Stomach smooth muscle (tissue), 2 donors: ENCODE results near the gene PATZ1.

Experiments used
- H3K27ac ChIP-seq: one replicate; pipeline ENCODE4 v1.7.0; 2013; ENCODE audit warnings: mild to moderate bottlenecking, low read length, inconsistent platforms
- H3K27me3 ChIP-seq, 2 donors: one replicate each; pipeline ENCODE4 v1.7.0; 2013; ENCODE audit warnings: low read length in 2 of 2; ENCODE audit not compliant: insufficient read depth in 2 of 2, control insufficient read depth in 1 of 2
- H3K36me3 ChIP-seq, 2 donors: one replicate each; pipeline ENCODE4 v1.7.0; 2013; ENCODE audit warnings: low read length in 2 of 2; ENCODE audit not compliant: control insufficient read depth in 2 of 2, insufficient read depth in 2 of 2
- H3K4me1 ChIP-seq: one replicate; pipeline ENCODE4 v1.7.0; 2013; ENCODE audit warnings: low read length; ENCODE audit not compliant: control insufficient read depth, insufficient read depth
- H3K4me3 ChIP-seq, 2 donors: one replicate each; pipeline ENCODE4 v1.7.0; 2013; ENCODE audit warnings: low read length in 2 of 2
- H3K9ac ChIP-seq, 2 donors: one replicate each; pipeline ENCODE4 v1.7.0; 2013; ENCODE audit warnings: low read length in 2 of 2, mild to moderate bottlenecking in 1 of 2
- H3K9me3 ChIP-seq, 2 donors: one replicate each; pipeline ENCODE4 v1.7.0; 2013; ENCODE audit warnings: low read length in 2 of 2; ENCODE audit not compliant: control insufficient read depth in 2 of 2
- donor health status: healthy.
- donor health status: Pancreatic carcinoma.

The PATZ1 gene

DNA sequence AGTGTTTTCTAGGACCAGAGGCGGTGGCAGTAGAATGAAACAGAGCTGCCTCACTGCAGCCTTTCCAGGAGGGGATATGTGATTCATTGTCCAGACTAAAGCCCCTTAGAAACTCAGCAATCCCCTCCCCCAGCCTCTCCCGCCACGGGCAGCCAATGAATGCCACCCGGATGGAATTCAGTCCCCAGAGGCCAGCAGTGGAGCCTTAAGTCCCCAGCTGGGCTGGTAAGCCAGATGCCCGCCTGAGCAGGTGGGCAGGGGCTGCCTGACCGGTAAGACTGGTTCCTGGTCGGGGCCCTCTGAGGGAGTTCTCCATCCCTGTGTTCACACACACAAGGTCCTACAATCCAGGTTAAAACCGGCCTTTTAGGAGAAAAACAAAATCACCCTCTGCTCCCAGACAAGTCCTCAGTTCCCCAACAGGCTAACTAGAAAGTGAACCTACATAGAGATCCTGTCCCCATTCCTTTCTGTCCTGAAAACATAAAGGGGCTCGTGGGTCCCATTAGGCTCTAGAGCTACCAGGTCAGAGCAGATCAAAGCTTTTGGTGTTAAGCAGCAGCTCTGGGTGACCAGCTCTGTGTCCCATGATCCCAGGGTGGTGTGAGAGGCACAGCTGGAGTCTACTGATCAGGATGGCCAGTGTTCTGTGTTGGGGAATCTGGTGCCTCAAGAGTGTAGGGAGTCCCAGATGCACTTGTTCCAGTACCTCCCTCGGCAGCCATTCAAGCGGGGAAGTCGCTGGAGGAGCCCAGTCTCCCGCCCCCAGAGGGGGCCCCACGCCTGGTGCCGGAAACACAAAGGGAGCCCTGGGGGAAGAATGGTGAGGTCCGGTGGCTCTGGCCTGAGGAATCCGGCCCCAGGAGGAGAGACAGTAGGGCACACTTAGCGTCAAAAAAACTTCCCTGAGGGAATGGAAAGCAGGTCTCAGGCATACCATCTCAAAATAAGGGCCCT lies 2.6 kb downstream of the PATZ1 start:
- Histone ChIP-seq H3K27me3 (no peaks in the 10 kb centered on the region), H3K27ac (peak overlapping the region; percentile 41), H3K4me3 (peak overlapping the region; percentile 59 to 71), H3K4me1 (peaks cover 57% of the 10 kb centered on the region), H3K9me3 (no peaks in the 10 kb centered on the region), H3K9ac (peak overlapping the region; percentile 42 to 69), H3K36me3 (peaks cover 7 to 25% of the 10 kb centered on the region in 2 donors)

DNA sequence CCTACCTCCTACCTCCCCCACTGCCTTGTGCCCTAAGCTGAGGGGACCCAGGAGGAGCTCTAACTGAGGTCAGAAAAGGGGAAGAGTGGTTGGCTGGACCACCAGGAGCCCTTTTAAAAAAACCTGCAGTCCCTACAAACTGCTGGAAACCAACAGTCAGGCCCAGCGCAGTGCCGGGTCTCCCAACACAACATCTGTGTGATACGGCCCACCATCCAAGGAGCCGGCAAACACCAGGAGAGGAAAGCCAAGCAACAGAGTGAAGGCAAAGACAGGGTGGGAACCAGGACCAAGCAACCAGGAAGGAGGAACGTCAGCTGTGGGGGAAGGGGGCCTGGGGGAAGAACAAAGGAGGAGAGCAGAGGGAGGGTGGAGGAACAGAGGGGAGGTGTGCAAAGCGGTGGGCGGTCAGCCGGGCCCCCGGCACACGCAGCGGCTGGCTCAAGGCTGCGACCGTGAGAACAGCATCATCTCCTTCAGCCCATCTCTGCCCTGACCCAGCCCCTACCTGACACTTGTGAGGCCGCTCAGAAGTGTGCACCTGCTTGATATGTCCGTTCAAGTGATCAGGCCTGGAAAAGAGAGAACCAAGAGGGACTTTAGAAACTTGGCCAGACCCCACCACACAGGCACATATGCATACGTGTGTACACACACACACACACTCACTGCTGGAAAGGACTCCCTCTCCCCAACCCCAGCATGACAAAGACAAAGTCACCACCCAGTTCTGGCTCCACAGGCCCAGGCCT lies 3.6 kb downstream of the PATZ1 start:
- Histone ChIP-seq H3K4me3 (peak overlapping the region in 1 of 2 donors; percentile 71), H3K9me3 (no peaks in the 10 kb centered on the region), H3K27me3 (no peaks in the 10 kb centered on the region), H3K9ac (peak overlapping the region; percentile 42 to 69), H3K27ac (peak overlapping the region; percentile 41), H3K4me1 (peaks cover 54% of the 10 kb centered on the region), H3K36me3 (peaks cover 16 to 30% of the 10 kb centered on the region in 2 donors)

DNA sequence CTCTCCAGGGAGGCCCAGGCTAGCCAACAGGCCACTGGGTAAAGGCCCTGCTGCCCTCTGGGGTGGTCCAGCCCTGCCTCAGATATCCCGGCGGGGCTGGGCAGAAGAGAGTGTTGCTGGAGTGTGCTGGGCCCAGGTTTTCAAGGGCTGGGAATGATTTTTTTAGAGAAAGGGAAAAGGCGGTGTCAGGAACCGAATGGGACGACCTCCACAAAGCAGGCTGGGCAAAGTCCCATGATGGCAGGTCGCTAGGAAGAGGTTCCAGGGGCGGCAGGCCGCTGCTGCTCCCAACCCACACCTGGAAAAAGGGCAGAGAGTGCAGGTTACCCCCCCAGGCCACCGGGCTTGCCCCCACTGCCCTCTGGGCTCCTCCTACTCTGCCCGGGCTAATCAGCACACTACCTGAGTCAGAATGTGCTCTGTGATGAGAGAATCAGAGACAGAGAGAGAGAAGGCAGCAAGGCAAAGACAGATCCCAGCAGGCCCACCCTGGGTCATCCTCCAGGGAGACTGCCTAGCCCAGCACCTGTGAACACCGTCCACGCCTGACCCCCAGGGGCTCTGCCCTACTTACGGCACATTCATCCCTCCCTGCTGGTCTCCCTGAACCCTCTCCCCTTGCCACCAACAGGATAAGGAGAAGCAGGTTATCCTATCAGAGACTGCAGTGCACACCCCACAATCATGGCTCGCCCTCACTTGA lies 4.6 kb downstream of the PATZ1 start:
- H3K9me3 ChIP-seq = no peaks in the 10 kb centered on the region
- no peaks in the 10 kb centered on the region for H3K27me3 ChIP-seq
- no peak overlapping the region for H3K27ac ChIP-seq
- peaks cover 17 to 34% of the 10 kb centered on the region in 2 donors for H3K36me3 ChIP-seq
- no peak overlapping the region for H3K4me3 ChIP-seq
- H3K4me1 ChIP-seq = peaks cover 48% of the 10 kb centered on the region
- no peak overlapping the region for H3K9ac ChIP-seq

DNA sequence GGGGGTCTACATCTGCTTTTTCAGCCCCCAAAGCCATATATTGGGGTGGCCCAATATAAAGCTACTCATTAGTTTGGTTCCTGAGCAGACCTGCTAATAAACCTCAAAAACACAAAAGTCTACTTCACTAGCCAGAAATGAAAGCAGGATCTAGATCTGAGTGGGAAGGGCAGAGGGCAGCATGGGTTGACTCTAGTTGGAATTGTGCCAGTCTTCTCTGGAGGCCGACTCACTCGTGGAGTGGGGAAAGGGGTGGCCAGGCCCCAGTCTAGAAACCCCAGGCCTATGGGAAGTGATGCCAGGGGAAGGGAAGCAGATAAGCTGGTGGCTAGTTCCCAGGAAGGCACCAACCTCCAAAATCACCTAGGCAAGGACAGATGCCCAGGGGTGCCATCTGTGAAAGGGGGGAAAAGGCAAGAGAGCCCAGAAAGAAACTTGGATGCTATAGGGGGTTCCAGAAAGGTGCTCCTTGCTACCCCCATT lies 5.3 kb downstream of the PATZ1 start:
- Histone ChIP-seq H3K9me3 (no peaks in the 10 kb centered on the region), H3K9ac (no peak overlapping the region), H3K27me3 (no peaks in the 10 kb centered on the region), H3K36me3 (peaks cover 19 to 35% of the 10 kb centered on the region in 2 donors), H3K4me1 (peaks cover 48% of the 10 kb centered on the region), H3K4me3 (no peak overlapping the region), H3K27ac (no peak overlapping the region)

DNA sequence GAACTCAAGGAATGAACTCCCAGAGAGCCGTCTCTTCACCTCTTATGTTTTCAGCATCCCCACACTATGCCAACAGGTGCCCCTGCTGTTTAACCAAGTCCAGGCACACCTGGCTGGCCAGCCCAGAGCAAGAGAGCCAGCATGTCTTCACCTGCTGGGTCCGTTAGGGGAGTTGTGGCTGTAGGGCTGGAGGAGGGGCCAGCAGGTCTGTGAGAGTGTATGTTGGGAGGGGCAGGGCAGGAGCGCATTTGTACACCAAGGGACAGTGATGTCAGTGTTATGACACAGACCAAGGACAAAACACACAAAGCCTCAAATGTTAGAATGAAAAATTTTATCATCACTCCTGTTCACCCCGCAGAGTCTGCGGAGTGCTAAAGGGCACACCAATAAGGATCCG lies 5.8 kb downstream of the PATZ1 start:
- no peaks in the 10 kb centered on the region for H3K27me3 ChIP-seq
- H3K36me3 ChIP-seq = peaks cover 23 to 39% of the 10 kb centered on the region in 2 donors
- H3K9ac ChIP-seq = no peak overlapping the region
- H3K27ac ChIP-seq = no peak overlapping the region
- H3K4me1 ChIP-seq = peaks cover 48% of the 10 kb centered on the region
- H3K4me3 ChIP-seq = no peak overlapping the region
- H3K9me3 ChIP-seq = no peaks in the 10 kb centered on the region

DNA sequence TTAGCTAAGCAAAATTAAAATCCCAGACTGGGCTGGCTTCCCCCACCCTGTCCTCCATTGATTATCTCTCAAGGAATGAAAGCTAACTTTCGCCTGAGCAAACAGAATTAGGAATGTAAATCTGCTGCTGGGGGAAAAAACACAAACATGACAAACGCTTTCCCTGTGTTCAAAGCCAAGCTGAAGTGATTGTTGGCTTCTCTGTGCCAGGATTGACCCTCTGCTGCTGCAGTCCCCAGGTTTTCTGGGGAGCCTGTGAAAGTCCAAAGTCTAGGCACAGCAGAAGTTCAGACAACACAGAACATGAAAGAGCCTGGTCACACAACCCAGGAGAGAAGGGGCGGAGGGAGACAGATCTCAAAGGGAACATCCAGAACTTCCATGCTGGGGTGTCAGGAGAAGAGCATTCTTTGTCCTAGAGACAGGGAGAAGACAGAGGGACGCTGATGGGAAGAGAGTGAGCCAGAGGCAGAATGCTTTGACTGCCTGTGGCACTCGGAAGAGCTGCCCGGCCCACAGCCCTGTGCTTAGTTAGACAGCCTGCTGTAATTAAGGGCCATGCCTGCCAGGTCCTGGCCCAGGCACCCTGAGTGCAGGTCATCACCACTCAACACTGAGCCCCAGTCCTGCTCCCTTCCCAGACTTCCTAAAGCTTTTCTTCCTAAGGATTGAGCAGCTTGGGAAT lies 6.9 kb downstream of the PATZ1 start:
- no peaks in the 10 kb centered on the region for H3K27me3 ChIP-seq
- no peaks in the 10 kb centered on the region for H3K9me3 ChIP-seq
- H3K27ac ChIP-seq = no peak overlapping the region
- peaks cover 33 to 50% of the 10 kb centered on the region in 2 donors for H3K36me3 ChIP-seq
- no peak overlapping the region for H3K4me3 ChIP-seq
- peaks cover 38% of the 10 kb centered on the region for H3K4me1 ChIP-seq
- H3K9ac ChIP-seq = no peak overlapping the region

DNA sequence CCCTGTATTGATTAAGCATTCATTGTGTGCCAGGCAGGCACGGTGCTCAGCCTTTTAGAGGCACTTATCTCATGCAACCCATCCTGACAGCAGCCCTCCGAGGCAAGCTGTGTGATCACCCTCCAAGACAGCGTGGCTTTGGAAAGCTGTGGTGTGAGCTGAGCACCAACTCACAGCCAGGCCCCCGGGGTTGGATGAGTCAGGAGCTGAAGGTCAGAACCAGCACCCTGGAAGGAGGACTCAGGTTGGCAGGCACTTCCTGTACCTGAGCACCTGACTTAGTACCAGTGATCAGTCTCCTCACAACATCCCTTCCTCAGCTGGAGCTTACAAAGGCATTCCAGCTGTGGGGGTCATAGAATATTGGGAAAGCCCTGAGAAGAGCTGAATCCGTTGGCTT lies 9.0 kb downstream of the PATZ1 start:
- Histone ChIP-seq H3K4me3 (no peak overlapping the region), H3K27me3 (no peaks in the 10 kb centered on the region), H3K9me3 (no peaks in the 10 kb centered on the region), H3K36me3 (peaks cover 42 to 63% of the 10 kb centered on the region in 2 donors), H3K9ac (no peak overlapping the region), H3K4me1 (peaks cover 20% of the 10 kb centered on the region), H3K27ac (no peak overlapping the region)

DNA sequence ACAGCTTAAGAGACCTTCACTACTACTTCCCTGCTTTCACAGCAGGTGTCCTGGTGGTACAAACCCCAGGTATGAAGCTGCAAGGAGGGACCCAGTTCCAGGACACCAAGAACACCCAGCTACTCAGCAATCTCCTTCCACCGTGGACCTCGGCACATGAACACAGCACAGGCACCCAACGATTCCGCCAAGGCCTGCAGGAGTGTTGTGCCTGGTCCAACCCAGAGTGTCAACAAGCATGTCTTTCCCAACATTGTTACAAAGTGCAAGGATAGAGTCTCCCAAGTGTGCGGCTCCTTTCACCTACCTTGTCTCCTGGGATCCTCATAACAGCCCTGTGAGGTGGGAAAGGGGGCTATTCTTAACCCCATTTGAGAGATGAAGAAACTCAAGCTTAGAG lies 11.8 kb downstream of the PATZ1 start:
- Histone ChIP-seq H3K27me3 (no peaks in the 10 kb centered on the region), H3K9me3 (no peaks in the 10 kb centered on the region), H3K27ac (no peak overlapping the region), H3K36me3 (peaks cover 49 to 54% of the 10 kb centered on the region in 2 donors), H3K4me3 (no peak overlapping the region), H3K9ac (no peak overlapping the region), H3K4me1 (peaks cover 4% of the 10 kb centered on the region)

DNA sequence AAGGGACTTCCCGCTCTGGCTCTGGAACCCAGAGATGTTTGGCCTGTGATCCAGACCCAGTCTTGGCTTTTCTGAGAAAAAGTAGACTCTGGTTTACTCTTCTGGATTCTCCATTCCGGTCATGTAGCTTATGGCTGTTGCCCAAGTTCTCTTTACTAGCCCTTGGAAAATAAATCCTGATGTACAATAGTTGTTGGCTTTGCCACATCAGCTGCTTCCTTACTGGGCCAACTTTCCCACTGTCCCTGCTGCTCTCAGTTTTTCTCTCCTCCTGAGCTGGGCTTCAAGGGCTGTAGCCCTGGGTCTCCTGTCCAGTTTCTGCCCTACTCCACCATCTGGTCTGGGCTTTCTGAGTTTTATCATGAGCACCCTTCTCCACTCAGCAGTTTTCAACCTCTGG lies 12.5 kb downstream of the PATZ1 start:
- peaks cover 49 to 58% of the 10 kb centered on the region in 2 donors for H3K36me3 ChIP-seq
- no peak overlapping the region for H3K27ac ChIP-seq
- no peaks in the 10 kb centered on the region for H3K27me3 ChIP-seq

DNA sequence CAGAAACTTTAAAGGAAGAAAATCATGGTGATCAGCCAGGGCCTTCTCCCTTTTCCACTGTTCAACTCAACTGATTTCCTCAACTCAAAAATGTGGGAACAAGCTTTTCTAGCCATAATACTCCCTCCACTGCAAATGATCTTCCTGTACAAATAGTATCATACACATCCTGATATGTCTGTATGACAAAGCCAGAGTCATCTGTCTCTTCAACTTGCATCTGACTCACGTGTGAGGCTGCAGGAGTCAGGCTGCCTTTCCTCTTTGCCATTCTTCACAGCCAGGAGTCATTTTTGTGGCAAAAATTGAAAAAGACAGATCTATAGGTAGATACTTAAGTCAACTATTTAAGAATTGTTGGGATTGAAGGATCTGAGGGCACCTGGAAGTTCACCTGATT lies 13.3 kb downstream of the PATZ1 start:
- Histone ChIP-seq H3K9me3 (no peaks in the 10 kb centered on the region), H3K4me1 (peaks cover 3% of the 10 kb centered on the region), H3K27me3 (no peaks in the 10 kb centered on the region), H3K9ac (no peak overlapping the region), H3K27ac (no peak overlapping the region), H3K36me3 (peaks cover 49 to 58% of the 10 kb centered on the region in 2 donors), H3K4me3 (no peak overlapping the region)

More for the DNA sequence above, 12.5 kb downstream of the PATZ1 start:
- H3K9ac ChIP-seq = no peak overlapping the region
- H3K4me1 ChIP-seq = peaks cover 3% of the 10 kb centered on the region
- no peaks in the 10 kb centered on the region for H3K9me3 ChIP-seq
- H3K4me3 ChIP-seq = no peak overlapping the region
